Left ventricle myocardium inferior (tissue), 1 donor: ENCODE measurements around the gene TMPRSS11B. TPM values are rescaled to one million over a fixed set of nuclear protein-coding genes. Genes with fewer than 3 reads are reported as not detected.
"Not testable (repeated sequence)": the region's sequence is repeated elsewhere in the genome, so short reads cannot be mapped to it uniquely, and the experiment has no call there.

Experiments
- DNase-seq: peaks from one replicate; pipeline ENCODE4 v3.0.0-alpha.2; 2020
- H3K27ac ChIP-seq: fragments of 200-600 bp; replicated peaks from 2 replicates; pipeline ENCODE4 v1.8.0; 2021
- H3K27me3 ChIP-seq: fragments of 200-600 bp; 2 replicates; pipeline ENCODE4 v1.8.0; 2021; ENCODE audit warnings: low read depth
- H3K36me3 ChIP-seq: fragments of 200-600 bp; 2 replicates; pipeline ENCODE4 v1.8.0; 2021
- H3K4me1 ChIP-seq: fragments of 200-600 bp; 2 replicates; pipeline ENCODE4 v1.8.0; 2021
- H3K4me3 ChIP-seq: fragments of 200-600 bp; 2 replicates; pipeline ENCODE4 v1.8.0; 2021; ENCODE audit warnings: mild to moderate bottlenecking, moderate library complexity
- H3K9me3 ChIP-seq: fragments of 200-600 bp; replicated peaks from 2 replicates; pipeline ENCODE4 v1.8.0; 2021
- CTCF ChIP-seq: fragments of 200-600 bp; IDR thresholded peaks from 2 replicates; pipeline ENCODE4 v1.8.0; 2021; ENCODE audit warnings: antibody characterized with exemption, mild to moderate bottlenecking, borderline replicate concordance
- intact Hi-C: fragments of 100-400 bp; cut with micrococcal nuclease; formaldehyde crosslinking; loops from one replicate; pipeline ENCODE4 v1.11.0; 2022
- total RNA-seq: library from RNA; stranded (reverse); fragmentation: NEBNext Ultra II Directional; extraction: Animal tissue kit (Norgen Biotek cat#: 25700); gene quantifications from one replicate; pipeline ENCODE4 v1.2.1, GENCODE V29; 2021
- donor health status: DM: no; HTN: yes; CAD: no; lungs with severe emphysema.

Gene TMPRSS11B
- total RNA-seq, 1 donor from 2014 or later, result not detected

GRCh38 chr4:68218044-68218443, 27.4 kb downstream of the TMPRSS11B start:
- no peaks in the 10 kb centered on the region for H3K27me3 ChIP-seq
- intact Hi-C loops, result no loop called here
- H3K4me3 ChIP-seq, result no peak overlapping the region
- no peak for DNase-seq
- TF ChIP-seq CTCF, result no peak
- H3K27ac ChIP-seq, result no peak overlapping the region
- no peaks in the 10 kb centered on the region for H3K9me3 ChIP-seq
- H3K4me1 ChIP-seq, result no peaks in the 10 kb centered on the region
- H3K36me3 ChIP-seq, result no peaks in the 10 kb centered on the region

- no peaks in the 10 kb centered on the region for H3K9me3 ChIP-seq
- DNase-seq, result no peak
- H3K27me3 ChIP-seq, result no peaks in the 10 kb centered on the region
- no peak overlapping the region for H3K4me3 ChIP-seq
- H3K36me3 ChIP-seq, result no peaks in the 10 kb centered on the region
- intact Hi-C loops, result no loop called here
- no peak for TF ChIP-seq CTCF
- no peak overlapping the region for H3K27ac ChIP-seq
- H3K4me1 ChIP-seq, result no peaks in the 10 kb centered on the region
These were observed 29.0 kb downstream of the TMPRSS11B start for GRCh38 chr4:68216501-68216900.

- H3K36me3 ChIP-seq, result no peaks in the 10 kb centered on the region
- no peak for DNase-seq
- no peak for TF ChIP-seq CTCF
- H3K27ac ChIP-seq, result no peak overlapping the region
- intact Hi-C loops, result no loop called here
- H3K4me3 ChIP-seq, result no peak overlapping the region
- no peaks in the 10 kb centered on the region for H3K27me3 ChIP-seq
- peaks cover 52% of the 10 kb centered on the region for H3K9me3 ChIP-seq
- no peaks in the 10 kb centered on the region for H3K4me1 ChIP-seq
These were observed 36.5 kb downstream of the TMPRSS11B start for GRCh38 chr4:68209003-68209402.

GRCh38 chr4:68194305-68194704, 51.2 kb downstream of the TMPRSS11B start:
- H3K27ac ChIP-seq, H3K36me3 ChIP-seq, H3K4me1 ChIP-seq, DNase-seq, H3K9me3 ChIP-seq, H3K4me3 ChIP-seq, intact Hi-C loops, H3K27me3 ChIP-seq: not testable (repeated sequence)

- Histone ChIP-seq H3K9me3 (peaks cover 9% of the 10 kb centered on the region), H3K27ac (no peak overlapping the region), H3K36me3 (no peaks in the 10 kb centered on the region), H3K27me3 (no peaks in the 10 kb centered on the region), H3K4me1 (no peaks in the 10 kb centered on the region), H3K4me3 (no peak overlapping the region)
- intact Hi-C loops, result no loop called here
- DNase-seq, result no peak
- no peak for TF ChIP-seq CTCF
These were observed 52.3 kb downstream of the TMPRSS11B start for GRCh38 chr4:68193194-68193593.

GRCh38 chr4:68187145-68187544, 58.3 kb downstream of the TMPRSS11B start:
- Histone ChIP-seq H3K4me1 (no peaks in the 10 kb centered on the region), H3K27me3 (no peaks in the 10 kb centered on the region), H3K4me3 (no peak overlapping the region), H3K36me3 (no peaks in the 10 kb centered on the region), H3K9me3 (no peaks in the 10 kb centered on the region), H3K27ac (no peak overlapping the region)
- DNase-seq, result no peak
- intact Hi-C loops, result no loop called here
- no peak for TF ChIP-seq CTCF
